Stimulated activated CD8-positive, alpha-beta memory T cell treated with anti-CD3 and anti-CD28 coated beads, Interleukin-12 subunit alpha, Interleukin-12 subunit beta, amount 100 ng/mL, for 4 hours (primary cell): Measurements from ENCODE around the gene CD28.

Source experiments
- DNase-seq: peaks from one replicate; pipeline ENCODE4 v3.0.0-alpha.2; 2020; ENCODE audit warnings: low read depth

Gene CD28

DNA sequence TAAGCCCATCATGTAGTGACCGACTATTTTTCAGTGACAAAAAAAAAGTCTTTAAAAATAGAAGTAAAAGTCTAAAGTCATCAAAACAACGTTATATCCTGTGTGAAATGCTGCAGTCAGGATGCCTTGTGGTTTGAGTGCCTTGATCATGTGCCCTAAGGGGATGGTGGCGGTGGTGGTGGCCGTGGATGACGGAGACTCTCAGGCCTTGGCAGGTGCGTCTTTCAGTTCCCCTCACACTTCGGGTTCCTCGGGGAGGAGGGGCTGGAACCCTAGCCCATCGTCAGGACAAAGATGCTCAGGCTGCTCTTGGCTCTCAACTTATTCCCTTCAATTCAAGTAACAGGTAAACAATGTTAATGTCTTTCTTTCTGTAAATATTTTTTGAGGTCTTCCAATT, at the start of gene CD28:
Gene CD28, plus strand, starts transcription at position 237 of the 400 bp plus-strand sequence. Its CDS starts 58 bp downstream, at position 295.
- peak; percentile 62 for DNase-seq

DNA sequence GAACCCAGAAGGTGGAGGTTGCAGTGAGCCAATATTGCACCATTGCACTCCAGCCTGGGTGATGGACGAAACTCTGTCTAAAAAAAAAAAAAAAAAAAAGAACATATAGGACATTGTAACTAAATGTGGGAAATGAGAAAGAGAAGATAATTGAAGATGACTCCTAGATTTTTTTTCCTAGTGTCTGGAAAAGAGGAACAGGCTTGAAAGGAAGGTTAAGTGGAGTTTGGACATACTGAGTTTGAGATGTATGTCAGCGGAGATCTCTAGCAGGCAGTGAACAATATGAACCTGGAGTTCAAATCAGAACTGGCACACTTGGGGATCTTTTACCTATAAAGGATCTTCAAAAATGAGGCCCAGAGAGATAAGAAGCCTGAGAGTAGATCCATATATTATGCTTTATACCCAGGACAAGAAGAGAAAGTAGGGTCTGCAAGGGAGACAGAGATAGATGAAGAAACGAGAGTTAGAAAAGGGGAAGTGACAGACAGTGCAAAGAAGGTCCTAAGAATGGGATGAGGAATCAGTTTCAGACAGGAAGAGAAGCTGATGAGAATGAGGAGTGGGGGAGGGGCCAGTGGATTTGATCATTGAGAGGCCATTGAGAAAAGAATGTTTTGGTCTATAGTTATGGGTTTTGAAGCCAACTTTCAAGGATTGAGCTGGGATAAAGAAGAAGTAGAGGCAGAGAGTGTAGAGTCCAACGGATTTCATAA, 46.9 kb upstream of the CD28 start:
- DNase-seq: no peak

DNA sequence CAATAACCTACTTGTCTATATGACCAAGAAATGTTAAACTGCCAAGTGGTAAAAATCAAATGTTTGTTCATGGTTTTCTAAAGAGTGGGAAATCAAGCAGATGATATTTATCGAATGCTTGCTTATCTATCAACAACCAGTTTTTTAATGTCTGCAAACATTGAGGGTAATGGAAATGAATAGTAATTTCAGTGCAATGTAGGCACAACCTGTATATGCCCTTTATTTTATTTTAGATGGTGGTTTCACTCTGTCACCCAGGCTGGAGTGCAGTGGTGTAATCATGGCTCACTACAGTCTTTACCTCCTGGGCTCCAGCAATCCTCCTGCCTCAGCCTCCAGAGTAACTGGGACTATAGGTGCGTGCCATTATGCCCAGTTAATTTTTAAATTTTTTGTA, 46.0 kb upstream of the CD28 start:
- no peak for DNase-seq

DNA sequence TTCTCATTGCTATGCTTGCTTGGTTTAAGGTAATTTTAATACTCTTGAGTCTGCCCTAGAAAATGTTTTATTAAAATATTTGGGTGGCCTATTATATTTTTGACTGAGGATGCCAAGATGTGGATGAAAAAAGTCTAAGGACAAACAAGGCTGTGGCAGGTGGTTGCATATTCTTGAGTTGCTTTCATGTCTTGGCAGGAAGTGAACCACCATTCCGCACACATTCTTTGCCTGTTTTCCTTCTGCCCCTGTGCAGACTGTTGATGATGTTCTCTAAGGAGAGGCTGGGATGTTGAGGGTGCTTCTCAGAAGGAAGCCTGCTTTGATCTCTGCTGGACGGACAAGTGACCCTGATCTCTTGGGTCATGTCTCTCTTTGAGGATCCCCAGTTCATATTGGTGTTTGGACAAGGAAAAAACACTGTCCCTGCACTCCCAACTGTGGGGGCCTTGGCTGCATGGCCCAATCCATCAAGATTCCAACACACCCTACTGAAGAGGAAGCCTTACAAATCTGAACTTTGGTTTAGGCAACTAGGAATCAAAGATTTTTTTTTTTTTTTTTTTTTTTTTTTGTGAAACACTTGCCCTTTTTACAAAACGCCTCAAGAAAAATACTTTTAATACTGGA, 45.0 kb upstream of the CD28 start:
- DNase-seq: no peak

DNA sequence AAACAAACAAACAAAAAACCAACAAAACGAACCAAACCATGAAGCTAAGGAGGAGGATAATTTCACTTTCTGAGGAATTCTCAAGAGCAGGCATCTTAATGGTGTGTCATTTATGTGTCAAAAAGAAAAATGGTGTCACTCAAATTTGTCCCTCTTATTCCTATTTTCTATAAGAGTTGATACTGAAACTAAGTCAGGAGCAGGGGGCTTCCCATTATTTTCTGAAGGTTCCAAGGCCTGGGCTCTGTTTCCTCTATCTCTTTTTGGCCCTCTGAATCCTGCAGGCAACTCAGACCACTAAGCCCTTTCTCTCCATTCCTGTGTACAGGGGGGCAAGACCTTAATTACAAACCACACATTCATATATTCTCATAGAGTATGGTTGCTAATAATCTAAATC, 44.0 kb upstream of the CD28 start:
- no peak for DNase-seq

DNA sequence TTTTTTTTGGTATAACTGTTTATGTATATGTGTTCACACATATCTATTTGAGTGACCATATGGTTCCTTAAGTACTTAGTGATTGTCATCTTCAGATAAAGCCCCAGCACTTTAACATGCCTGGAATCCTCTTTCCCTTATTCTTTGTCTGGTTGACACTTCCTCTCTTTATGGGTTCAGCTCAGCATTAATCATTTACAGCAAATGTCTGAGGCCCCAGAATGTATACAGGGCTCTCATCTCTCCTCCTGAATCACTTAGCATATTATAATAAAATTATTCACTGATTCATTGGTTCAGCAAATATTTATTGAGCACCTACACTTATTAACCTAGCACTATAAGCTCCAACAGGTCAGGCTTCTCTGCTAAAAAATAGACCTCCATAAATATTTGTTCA, 43.5 kb upstream of the CD28 start:
- DNase-seq: no peak

DNA sequence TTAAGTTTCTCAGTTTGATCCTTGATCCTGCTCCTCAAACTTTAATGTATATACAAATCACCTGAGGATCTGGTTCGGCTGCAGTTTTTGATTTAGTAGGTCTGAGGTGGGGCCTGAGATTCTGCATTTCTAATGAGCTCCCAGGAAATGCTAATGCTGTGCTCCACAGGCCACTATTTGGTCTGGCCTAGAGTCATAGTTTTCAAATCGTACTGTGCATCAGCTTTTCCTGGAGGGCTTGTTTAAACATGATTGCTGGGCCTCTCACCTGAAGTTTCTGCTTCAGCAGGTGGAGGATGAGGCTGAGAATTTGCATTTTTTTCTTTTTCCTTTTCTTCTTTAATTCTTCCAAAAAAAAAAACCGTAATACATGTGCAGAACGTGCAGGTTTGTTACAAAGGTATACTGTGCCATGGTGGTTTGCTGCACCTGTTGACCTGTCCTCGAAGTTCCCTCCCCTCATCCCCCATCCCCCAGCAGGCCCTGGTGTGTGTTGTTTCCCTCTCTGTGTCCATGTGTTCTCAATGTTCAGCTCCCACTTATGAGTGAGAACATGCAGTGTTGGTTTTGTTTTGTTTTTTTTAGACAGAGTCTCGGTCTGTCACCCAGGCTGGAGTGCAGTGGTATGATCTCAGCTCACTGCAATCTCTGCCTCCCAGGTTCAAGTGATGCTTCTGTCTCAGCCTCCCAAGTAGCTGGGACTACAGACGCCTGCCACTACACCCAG, 42.2 kb upstream of the CD28 start:
- DNase-seq: no peak

DNA sequence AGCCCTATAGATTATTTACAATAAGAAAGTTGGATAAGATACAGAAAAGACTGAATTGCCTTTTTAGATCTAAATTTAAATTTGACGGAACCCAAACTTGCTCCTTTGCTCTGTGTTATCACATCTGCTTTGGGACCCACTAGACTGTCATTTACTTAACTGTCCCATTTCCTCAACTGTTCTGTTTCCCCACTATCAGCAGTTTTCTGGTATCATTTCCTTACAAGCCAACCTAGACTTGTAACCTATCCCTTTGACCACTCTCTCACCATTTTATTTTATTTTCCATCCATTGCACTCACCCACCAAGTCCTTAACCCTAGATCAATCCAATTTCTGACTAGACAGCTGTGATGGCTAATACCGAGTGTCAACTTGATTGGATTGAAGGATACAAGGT, 38.6 kb upstream of the CD28 start:
- no peak for DNase-seq

DNA sequence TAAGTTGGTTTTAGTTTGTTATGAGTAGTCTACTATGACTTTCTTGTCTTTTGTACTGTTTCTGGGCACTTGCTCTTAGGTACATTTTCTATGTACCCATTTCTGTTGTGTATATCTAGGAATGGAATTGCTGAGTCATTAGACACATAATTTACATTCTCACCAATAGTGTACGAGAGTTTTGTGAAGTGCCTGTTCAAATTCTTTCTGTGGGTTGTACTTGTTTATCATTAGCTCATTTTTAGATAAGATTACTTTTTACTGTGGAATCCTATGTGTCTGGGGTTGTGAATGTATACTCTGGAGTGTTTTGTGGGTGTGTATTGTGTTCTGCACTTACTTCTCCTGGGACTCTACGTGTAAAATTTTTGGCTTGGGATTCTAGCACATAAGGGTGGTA, 36.6 kb upstream of the CD28 start:
- DNase-seq: no peak

DNA sequence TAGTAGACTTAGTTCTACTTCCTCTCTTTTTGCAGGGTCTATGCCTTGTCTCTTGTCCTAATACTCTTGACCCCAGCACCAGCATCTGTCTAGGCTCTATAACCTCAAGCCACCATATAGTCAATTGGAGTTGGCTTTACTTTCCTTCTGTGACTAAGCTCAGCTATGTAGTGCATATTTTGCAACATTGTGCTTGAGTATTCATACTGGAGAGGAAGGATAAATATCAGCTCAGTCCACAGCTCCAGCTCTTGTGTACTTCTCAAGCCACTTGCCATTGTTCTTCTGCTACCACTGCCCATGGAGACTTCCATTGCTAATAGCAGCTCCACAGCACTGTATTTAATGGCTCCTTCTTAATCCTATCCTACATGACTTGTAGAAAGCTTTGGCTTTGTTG, 35.5 kb upstream of the CD28 start:
- DNase-seq: no peak

DNA sequence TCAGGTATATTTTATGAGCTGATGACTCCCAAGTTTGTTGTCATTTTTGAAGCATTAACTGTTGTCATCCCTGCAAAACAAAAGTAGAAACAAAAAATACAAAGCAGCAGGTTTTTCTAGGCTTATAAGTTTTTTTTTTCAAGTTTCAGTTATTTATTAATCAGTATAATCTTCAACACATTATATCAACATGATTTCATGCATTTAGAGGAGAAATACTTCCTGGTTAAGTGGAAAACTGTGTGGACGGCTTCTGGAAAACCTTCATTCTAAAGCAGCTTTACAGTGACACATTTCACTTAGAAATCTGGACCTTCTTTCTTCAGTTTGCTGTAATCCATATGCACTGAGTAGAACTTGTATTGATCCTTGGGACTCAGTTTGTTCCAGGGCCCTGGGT, 34.6 kb upstream of the CD28 start:
- no peak for DNase-seq

DNA sequence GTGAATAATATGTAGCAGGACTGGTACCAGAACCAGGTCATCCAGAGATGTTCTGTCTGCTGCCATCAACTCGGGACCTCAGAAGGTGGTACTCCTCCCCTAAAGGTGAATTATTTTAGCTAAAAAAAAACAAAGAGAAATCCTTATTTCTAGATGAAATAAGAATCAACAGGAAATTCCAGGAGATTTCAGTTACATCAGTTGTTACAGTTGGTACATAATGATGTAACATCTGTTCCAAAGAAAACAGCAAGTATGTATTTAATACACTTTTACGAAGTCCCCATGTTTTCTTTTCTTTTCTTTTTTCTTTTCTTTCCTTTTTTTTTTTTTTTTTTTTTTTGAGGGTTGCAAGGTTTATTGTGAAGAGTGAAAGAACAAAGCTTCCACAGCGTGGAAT, 33.6 kb upstream of the CD28 start:
- DNase-seq: no peak

DNA sequence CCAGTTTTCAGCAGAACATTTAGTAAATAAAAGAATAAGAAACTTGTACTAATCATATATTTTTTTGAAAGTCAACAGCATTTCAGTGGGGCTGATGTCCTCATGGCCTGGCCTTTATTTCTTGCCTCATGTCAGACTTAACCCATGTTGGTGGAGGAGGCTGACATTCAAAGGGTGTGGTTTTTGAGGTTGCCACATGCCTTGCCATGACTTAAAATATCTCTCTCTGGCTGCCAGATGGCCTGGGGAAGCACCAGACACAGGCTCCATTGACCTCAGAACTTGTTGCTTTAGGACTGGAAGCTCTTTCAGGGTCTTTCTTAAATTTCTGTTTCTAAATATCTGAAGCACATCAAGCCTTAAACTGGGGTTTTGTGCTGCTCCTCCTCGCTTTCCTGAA, 32.5 kb upstream of the CD28 start:
- DNase-seq: no peak

DNA sequence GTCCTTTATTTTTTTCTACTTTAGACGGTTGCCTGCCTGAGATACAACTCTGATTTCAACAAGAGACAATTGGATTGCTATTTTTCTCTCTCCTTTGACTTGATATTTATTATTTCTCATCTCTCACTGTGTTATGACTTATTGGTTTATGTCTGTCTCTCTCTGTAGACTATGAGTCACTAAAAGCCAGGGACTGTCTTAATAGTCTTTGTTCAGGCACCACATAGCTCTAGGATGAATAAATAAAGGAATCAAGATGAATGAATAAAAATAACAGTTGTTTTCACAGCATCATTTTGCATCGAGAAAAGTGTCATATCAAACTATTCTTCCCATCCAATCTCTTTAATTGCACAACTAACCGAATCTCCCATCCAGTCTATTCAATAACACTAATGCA, 31.4 kb upstream of the CD28 start:
- no peak for DNase-seq

DNA sequence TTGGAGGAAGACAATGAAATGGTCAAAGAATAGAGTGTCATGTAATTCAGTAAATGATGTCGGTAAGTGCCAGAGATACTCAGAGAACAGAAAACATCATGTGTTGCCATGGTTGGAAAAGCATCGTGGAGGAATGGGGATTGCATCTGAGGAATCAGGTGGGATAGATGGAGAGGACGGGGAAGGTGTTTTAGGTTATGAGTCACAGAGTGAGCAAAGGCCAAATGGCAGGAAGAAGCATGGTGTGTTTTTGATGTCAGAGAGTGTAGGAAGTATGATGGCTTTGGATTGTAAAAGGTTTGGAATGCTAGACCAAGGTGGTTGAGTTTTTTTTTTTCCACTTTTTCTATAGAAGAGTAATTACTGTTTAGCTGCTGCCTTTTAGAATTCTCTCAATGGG, 27.5 kb upstream of the CD28 start:
- no peak for DNase-seq

DNA sequence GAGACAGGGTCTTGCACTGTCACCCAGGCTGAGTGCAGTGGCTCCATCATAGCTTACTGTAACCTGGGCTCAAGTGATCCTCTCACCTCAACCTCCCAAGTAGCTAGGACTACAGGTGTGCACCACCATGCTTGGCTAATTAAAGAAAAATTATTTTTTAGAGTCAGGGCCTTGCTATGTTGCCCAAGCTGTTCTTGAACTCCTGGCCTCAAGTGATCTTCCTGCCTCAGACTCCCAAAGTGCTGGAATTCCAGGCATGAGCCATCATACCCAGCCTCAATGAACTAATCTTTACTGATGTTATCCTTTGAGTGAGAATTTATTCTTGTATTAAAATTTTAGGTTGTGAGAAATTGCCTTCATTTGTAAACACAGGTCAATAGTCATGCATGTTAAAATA, 27.0 kb upstream of the CD28 start:
- no peak for DNase-seq

DNA sequence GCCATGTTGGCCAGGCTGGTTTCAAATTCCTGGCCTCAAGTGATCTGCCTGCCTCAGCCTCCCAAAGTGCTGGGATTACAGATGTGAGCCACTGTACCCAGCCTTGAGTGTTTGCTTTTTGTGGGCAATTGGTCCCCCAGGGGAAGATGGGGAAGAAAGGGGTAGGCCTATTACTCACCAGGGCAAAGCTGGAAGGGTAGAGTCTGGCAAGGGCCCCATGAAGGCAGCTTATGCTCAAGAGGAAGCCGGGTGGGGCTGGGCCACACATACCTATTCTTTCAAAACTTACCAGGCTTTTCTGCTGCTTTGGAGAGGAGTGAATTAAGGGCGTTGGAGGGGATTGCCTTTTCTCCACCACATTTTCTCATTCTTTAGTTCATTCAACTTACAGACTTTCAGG, 24.5 kb upstream of the CD28 start:
- no peak for DNase-seq

DNA sequence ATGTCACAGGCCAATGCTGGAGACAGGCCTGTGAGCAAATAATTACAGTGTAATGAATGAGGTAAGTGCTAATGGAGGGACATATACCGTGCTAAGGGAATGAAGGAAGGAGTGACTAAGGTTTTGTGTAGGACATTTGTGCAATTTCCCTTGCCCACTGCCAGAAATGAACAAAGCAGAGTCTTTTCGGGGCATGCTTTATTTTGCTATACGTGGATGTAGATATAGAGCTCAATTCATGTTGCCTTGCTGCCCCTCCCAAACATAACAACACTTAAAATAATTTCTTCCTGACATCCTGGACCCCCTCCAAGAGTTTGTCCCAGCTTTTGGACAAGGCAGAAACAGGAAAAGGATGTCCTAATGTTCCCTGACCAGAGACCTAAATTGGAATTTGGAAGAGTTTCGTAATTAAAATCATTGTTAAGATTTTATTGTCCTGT, 23.7 kb upstream of the CD28 start:
- no peak for DNase-seq

DNA sequence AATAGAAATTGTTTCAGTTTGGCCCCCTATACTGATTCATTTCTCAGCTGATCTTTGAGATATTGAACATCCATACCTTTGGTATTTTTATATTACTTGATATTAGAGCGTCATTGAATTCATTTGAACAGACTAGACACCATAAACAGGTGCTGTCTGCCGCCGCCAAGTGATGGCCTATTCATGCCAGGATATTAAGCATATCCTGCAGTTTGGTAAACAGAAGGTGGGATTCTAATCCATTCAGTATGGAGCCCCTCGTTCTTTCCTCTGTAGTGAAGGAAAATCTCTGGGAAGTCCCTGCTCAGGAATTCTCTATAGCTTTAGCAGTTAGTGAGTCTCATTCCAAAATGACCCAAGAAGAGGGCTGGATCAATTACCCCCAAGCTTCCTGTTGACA, 23.0 kb upstream of the CD28 start:
- DNase-seq: no peak

DNA sequence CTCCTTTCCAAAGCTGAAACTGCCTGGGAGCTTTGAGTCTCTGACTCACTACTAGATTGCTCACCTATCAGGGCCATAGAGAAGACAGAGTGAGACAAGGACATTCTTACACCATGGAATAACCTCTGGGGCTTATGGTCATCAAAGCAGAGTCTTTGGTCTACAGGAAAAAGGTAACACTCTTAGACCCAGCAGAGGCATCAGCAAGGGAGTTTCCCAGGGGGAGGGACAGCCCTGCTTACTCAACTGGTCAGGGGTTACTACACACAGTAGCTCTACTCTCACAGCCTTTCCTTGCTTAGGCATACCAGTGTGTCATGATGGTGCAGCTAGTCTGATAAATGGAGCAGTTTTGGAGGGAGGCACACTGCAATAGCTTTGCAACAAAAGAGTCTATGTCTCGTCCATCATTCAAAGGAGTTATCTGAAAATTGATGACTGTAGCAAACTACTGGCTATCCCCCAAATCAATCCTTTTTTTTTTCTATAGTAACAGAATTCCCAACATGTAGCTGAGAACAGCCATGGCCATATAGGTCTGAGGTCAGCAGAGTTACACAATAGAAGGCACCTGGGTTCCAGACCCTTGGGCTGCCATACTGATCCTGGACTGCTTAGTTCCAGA, 22.4 kb upstream of the CD28 start:
- no peak for DNase-seq

DNA sequence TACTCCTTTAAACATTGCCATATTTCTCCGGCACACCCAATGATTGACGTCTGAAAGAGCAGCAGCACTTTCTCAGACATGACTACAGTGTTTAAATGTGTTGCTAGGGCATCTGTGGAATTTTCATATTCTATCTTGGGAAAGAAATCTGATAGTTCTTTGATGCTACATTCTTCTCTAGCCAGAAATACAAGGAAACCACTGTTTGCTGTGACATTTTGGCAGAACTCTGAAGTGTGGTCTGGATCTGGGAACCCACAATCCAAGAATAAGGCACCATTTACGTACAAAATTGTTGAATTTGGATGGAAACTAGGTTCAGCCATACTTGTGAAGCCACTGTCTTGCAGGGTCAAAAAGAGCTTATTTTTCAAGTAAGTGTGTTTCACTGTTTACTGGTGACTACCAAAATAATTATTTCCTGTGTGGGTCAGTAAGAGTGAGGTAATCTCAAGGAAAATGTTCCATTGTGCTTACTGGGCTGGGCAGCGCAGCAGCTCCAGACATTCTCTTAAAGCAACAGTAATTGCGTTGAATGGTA, 21.3 kb upstream of the CD28 start:
- DNase-seq: no peak

DNA sequence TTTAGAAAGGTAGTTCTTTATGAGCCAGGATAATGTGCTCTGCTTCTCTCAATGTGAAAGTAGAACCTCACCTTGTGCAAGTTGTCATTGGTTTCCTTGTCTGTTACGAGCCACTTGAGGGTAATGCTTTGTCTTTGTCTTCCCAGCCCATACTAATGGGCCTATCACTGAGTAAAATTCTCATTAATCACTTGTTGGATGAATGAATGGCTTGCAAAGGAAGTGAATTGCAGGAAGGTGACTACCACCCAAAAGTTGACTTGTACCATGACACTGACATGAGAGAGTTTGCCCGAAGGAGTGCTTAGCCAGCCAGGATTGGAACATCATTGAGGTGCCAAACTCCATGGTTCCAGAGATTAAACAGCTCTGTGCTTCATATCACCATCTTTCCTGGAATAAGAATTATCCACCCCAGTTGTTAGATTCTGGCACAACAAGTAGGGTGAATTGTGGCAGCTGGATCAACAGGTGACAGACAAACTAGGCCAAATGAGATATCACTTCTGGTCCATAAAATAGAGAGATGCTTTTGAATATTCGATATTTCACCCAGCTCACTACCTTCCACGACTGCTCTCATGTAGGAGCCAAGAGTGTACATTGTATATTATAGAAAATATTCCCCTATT, 20.5 kb upstream of the CD28 start:
- DNase-seq: no peak
